GM23338 (cell line): ENCODE measurements around the gene BCL2L15. TPM values are rescaled to one million over a fixed set of nuclear protein-coding genes. Genes with fewer than 3 reads are reported as not detected.

ENCODE experiments used
- ATAC-seq: fragments of 200-7000 bp; cut with Tn5 transposase; 3 replicates; pipeline ENCODE4 v1.9.1; 2020
- DNase-seq: peaks from one replicate; pipeline ENCODE4 v3.0.0-alpha.2; 2015; ENCODE audit warnings: low spot score
- H2AFZ ChIP-seq: fragments of 200-600 bp; sonication (generic); 2 replicates; pipeline ENCODE4 v1.8.0; 2016; ENCODE audit warnings: antibody characterized with exemption, mild to moderate bottlenecking, moderate library complexity
- H3F3A ChIP-seq: fragments of 200-600 bp; sonication (generic); replicated peaks from 2 replicates; pipeline ENCODE4 v1.8.0; 2017; ENCODE audit warnings: antibody characterized with exemption, mixed run types, low read depth
- H3K27ac ChIP-seq: fragments of 200-600 bp; sonication (generic); 2 replicates; pipeline ENCODE4 v1.6.1; 2016; ENCODE audit warnings: low read depth
- H3K27me3 ChIP-seq: fragments of 200-600 bp; sonication (generic); 2 replicates; pipeline ENCODE4 v1.8.0; 2016; ENCODE audit warnings: mild to moderate bottlenecking, mixed run types, moderate library complexity; ENCODE audit not compliant: insufficient read depth
- H3K36me3 ChIP-seq: fragments of 200-600 bp; sonication (generic); 2 replicates; pipeline ENCODE4 v1.8.0; 2016; ENCODE audit warnings: mild to moderate bottlenecking; ENCODE audit not compliant: insufficient read depth
- H3K4me1 ChIP-seq: fragments of 200-600 bp; sonication (generic); 2 replicates; pipeline ENCODE4 v1.8.0; 2016; ENCODE audit warnings: mild to moderate bottlenecking, moderate library complexity; ENCODE audit not compliant: insufficient read depth
- H3K4me2 ChIP-seq: fragments of 200-600 bp; sonication (generic); 2 replicates; pipeline ENCODE4 v1.7.1; 2017; ENCODE audit warnings: mixed run types
- H3K4me3 ChIP-seq: fragments of 200-600 bp; sonication (generic); 2 replicates; pipeline ENCODE4 v1.6.1; 2016; ENCODE audit warnings: mixed run types
- H3K79me2 ChIP-seq: fragments of 200-600 bp; sonication (generic); replicated peaks from 2 replicates; pipeline ENCODE4 v1.8.0; 2017; ENCODE audit warnings: mild to moderate bottlenecking; ENCODE audit not compliant: insufficient read depth
- H3K9me2 ChIP-seq: fragments of 200-600 bp; sonication (generic); 2 replicates; pipeline ENCODE4 v1.8.0; 2017; ENCODE audit not compliant: insufficient read depth
- H4K20me1 ChIP-seq: fragments of 200-600 bp; sonication (generic); replicated peaks from 2 replicates; pipeline ENCODE4 v1.8.0; 2017; ENCODE audit warnings: mild to moderate bottlenecking; ENCODE audit not compliant: insufficient read depth
- H3K27ac Mint-ChIP-seq: 2 replicates; pipeline ENCODE4 v1.8.0; 2020; ENCODE audit warnings: inconsistent platforms, mild to moderate bottlenecking, moderate library complexity, mixed read lengths
- H3K27me3 Mint-ChIP-seq: 3 replicates; pipeline ENCODE4 v1.8.0; 2022; ENCODE audit warnings: low read depth, mild to moderate bottlenecking, moderate library complexity, mixed read lengths, inconsistent platforms; ENCODE audit not compliant: insufficient read depth, poor library complexity
- H3K36me3 Mint-ChIP-seq: 3 replicates; pipeline ENCODE4 v1.8.0; 2021; ENCODE audit warnings: low read depth, mild to moderate bottlenecking, inconsistent platforms, moderate library complexity, mixed read lengths
- H3K4me1 Mint-ChIP-seq: 3 replicates; pipeline ENCODE4 v1.8.0; 2020; ENCODE audit warnings: mild to moderate bottlenecking, inconsistent platforms, mixed read lengths
- H3K4me3 Mint-ChIP-seq: 3 replicates; pipeline ENCODE4 v1.8.0; 2021; ENCODE audit warnings: moderate library complexity, mild to moderate bottlenecking, inconsistent platforms, mixed read lengths
- H3K9me3 Mint-ChIP-seq: 3 replicates; pipeline ENCODE4 v1.8.0; 2020; ENCODE audit warnings: moderate library complexity, mild to moderate bottlenecking, inconsistent platforms, mixed read lengths
- CREB1 ChIP-seq: fragments of 250-450 bp; sonication (Bioruptor Pico); IDR thresholded peaks from 2 replicates; pipeline ENCODE4 v1.5.0; 2020; ENCODE audit warnings: low read depth, mild to moderate bottlenecking, moderate library complexity
- EZH2 ChIP-seq: fragments of 200-600 bp; sonication (generic); IDR thresholded peaks from one replicate; pipeline ENCODE4 v1.8.0; 2017; ENCODE audit warnings: antibody characterized with exemption, mild to moderate bottlenecking, low read depth; ENCODE audit not compliant: unreplicated experiment
- JUNB ChIP-seq: IDR thresholded peaks from one replicate; pipeline ENCODE4 v1.6.1; 2016; ENCODE audit warnings: antibody characterized with exemption; ENCODE audit not compliant: unreplicated experiment
- POLR2AphosphoS5 ChIP-seq: IDR thresholded peaks from 2 replicates; pipeline ENCODE4 v1.6.1; 2016; ENCODE audit warnings: antibody characterized with exemption, low read depth
- STAT1 ChIP-seq: IDR thresholded peaks from one replicate; pipeline ENCODE4 v1.6.1; 2016; ENCODE audit warnings: antibody characterized with exemption; ENCODE audit not compliant: unreplicated experiment
- ZNF114 ChIP-seq: fragments of 250-450 bp; sonication (Bioruptor Pico); IDR thresholded peaks from 2 replicates; pipeline ENCODE4 v1.5.0; 2020; ENCODE audit warnings: mild to moderate bottlenecking, moderate library complexity
- ZNF331 ChIP-seq: fragments of 250-450 bp; sonication (Bioruptor Pico); IDR thresholded peaks from 2 replicates; pipeline ENCODE4 v1.5.0; 2020; ENCODE audit warnings: low read depth, mild to moderate bottlenecking, moderate library complexity
- polyA plus RNA-seq: library from polyadenylated mRNA; unstranded; fragments of >200 nt; fragmentation: Nextera tagmentation; extraction: Ambion mirVana; gene quantifications from 2 replicates; pipeline ENCODE4 v1.2.1, GENCODE V29; 2016
- total RNA-seq: library from RNA; depleted of rRNA; stranded (reverse); fragments of >200 nt; shearing (Covaris generic); gene quantifications from 2 replicates; pipeline ENCODE4 v1.2.3, GENCODE V29; 2014
- TF ChIP-seq, protein P1 (sequence below): IDR thresholded peaks from one replicate; pipeline ENCODE4 v1.6.1; 2018; ENCODE audit warnings: antibody characterized with exemption; ENCODE audit not compliant: unreplicated experiment
- TF ChIP-seq, protein P2 (sequence below): fragments of 250-450 bp; sonication (Bioruptor Pico); IDR thresholded peaks from 2 replicates; pipeline ENCODE4 v1.5.0; 2020; ENCODE audit warnings: mild to moderate bottlenecking, moderate library complexity
- TF ChIP-seq, protein P3 (sequence below): IDR thresholded peaks from 2 replicates; pipeline ENCODE4 v1.6.1; 2016; ENCODE audit warnings: antibody characterized with exemption

BCL2L15 gene
- total and polyA plus RNA-seq, 2 experiments from 2014 or later: not detected

DNA sequence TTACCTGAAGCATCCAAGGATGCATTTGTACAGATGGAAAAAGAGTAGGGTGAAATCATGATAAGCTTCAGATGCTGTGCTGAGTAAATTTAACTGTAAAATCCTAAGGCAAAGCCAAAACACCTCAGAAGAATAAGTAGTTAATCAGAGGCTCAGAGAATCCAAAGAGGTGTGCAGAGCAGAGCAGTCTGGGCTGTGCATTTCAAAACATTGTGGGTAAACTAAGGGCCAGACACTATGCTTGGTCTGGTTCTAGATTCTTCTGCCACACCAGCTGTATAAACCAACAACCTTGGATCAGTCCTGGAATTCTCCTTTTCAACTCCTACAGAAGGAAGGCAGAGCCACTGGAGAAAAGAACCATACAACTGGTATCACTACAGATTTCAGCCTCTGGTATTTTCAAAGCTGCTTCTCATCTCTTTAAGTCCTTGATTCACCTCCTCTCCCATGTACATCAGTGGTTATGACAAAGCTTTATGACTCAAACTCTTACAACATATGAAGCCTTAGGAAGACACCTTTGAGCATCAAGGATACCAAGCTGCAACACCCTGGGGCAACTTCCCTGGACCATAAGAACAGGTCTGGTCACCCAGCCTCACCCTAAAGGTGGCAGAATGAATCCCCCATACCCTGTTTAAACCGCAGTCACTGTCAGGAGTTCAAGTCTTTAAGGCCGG lies 30.2 kb upstream of the BCL2L15 start:
- Mint-ChIP-seq H3K4me3 (no peak overlapping the region), H3K27me3 (no peaks in the 10 kb centered on the region), H3K27ac (no peak overlapping the region), H3K4me1 (peaks cover 3% of the 10 kb centered on the region; the same call in 1 of the 3 replicates), H3K36me3 (no peaks in the 10 kb centered on the region), H3K9me3 (no peaks in the 10 kb centered on the region)
- Histone ChIP-seq H3K4me3 (no peak overlapping the region), H3K79me2 (no peaks in the 10 kb centered on the region), H3K9me2 (peaks cover 3% of the 10 kb centered on the region; the same call in 1 of the 2 replicates), H3K27me3 (no peaks in the 10 kb centered on the region), H3K27ac (no peak overlapping the region), H2AFZ (no peak overlapping the region), H4K20me1 (no peaks in the 10 kb centered on the region), H3K4me1 (no peaks in the 10 kb centered on the region), H3K36me3 (no peaks in the 10 kb centered on the region), H3F3A (no peaks in the 10 kb centered on the region), H3K4me2 (no peak overlapping the region)
- TF ChIP-seq ZNF331 (CRISPR knock-in tag) (no peak), POLR2AphosphoS5 (no peak), STAT1 (no peak), CREB1 (CRISPR knock-in tag) (no peak), ZNF114 (CRISPR knock-in tag) (no peak), EZH2 (no peak), JUNB (no peak)
- TF ChIP-seq, protein P1, sequence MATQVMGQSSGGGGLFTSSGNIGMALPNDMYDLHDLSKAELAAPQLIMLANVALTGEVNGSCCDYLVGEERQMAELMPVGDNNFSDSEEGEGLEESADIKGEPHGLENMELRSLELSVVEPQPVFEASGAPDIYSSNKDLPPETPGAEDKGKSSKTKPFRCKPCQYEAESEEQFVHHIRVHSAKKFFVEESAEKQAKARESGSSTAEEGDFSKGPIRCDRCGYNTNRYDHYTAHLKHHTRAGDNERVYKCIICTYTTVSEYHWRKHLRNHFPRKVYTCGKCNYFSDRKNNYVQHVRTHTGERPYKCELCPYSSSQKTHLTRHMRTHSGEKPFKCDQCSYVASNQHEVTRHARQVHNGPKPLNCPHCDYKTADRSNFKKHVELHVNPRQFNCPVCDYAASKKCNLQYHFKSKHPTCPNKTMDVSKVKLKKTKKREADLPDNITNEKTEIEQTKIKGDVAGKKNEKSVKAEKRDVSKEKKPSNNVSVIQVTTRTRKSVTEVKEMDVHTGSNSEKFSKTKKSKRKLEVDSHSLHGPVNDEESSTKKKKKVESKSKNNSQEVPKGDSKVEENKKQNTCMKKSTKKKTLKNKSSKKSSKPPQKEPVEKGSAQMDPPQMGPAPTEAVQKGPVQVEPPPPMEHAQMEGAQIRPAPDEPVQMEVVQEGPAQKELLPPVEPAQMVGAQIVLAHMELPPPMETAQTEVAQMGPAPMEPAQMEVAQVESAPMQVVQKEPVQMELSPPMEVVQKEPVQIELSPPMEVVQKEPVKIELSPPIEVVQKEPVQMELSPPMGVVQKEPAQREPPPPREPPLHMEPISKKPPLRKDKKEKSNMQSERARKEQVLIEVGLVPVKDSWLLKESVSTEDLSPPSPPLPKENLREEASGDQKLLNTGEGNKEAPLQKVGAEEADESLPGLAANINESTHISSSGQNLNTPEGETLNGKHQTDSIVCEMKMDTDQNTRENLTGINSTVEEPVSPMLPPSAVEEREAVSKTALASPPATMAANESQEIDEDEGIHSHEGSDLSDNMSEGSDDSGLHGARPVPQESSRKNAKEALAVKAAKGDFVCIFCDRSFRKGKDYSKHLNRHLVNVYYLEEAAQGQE: no peak
- TF ChIP-seq, protein P2, sequence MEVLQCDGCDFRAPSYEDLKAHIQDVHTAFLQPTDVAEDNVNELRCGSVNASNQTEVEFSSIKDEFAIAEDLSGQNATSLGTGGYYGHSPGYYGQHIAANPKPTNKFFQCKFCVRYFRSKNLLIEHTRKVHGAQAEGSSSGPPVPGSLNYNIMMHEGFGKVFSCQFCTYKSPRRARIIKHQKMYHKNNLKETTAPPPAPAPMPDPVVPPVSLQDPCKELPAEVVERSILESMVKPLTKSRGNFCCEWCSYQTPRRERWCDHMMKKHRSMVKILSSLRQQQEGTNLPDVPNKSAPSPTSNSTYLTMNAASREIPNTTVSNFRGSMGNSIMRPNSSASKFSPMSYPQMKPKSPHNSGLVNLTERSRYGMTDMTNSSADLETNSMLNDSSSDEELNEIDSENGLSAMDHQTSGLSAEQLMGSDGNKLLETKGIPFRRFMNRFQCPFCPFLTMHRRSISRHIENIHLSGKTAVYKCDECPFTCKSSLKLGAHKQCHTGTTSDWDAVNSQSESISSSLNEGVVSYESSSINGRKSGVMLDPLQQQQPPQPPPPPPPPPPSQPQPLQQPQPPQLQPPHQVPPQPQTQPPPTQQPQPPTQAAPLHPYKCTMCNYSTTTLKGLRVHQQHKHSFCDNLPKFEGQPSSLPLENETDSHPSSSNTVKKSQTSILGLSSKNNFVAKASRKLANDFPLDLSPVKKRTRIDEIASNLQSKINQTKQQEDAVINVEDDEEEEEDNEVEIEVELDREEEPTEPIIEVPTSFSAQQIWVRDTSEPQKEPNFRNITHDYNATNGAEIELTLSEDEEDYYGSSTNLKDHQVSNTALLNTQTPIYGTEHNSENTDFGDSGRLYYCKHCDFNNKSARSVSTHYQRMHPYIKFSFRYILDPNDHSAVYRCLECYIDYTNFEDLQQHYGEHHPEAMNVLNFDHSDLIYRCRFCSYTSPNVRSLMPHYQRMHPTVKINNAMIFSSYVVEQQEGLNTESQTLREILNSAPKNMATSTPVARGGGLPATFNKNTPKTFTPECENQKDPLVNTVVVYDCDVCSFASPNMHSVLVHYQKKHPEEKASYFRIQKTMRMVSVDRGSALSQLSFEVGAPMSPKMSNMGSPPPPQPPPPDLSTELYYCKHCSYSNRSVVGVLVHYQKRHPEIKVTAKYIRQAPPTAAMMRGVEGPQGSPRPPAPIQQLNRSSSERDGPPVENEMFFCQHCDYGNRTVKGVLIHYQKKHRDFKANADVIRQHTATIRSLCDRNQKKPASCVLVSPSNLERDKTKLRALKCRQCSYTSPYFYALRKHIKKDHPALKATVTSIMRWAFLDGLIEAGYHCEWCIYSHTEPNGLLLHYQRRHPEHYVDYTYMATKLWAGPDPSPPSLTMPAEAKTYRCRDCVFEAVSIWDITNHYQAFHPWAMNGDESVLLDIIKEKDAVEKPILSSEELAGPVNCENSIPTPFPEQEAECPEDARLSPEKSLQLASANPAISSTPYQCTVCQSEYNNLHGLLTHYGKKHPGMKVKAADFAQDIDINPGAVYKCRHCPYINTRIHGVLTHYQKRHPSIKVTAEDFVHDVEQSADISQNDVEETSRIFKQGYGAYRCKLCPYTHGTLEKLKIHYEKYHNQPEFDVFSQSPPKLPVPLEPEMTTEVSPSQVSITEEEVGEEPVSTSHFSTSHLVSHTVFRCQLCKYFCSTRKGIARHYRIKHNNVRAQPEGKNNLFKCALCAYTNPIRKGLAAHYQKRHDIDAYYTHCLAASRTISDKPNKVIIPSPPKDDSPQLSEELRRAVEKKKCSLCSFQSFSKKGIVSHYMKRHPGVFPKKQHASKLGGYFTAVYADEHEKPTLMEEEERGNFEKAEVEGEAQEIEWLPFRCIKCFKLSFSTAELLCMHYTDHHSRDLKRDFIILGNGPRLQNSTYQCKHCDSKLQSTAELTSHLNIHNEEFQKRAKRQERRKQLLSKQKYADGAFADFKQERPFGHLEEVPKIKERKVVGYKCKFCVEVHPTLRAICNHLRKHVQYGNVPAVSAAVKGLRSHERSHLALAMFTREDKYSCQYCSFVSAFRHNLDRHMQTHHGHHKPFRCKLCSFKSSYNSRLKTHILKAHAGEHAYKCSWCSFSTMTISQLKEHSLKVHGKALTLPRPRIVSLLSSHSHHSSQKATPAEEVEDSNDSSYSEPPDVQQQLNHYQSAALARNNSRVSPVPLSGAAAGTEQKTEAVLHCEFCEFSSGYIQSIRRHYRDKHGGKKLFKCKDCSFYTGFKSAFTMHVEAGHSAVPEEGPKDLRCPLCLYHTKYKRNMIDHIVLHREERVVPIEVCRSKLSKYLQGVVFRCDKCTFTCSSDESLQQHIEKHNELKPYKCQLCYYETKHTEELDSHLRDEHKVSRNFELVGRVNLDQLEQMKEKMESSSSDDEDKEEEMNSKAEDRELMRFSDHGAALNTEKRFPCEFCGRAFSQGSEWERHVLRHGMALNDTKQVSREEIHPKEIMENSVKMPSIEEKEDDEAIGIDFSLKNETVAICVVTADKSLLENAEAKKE (CRISPR knock-in tag): no peak
- TF ChIP-seq, protein P3, sequence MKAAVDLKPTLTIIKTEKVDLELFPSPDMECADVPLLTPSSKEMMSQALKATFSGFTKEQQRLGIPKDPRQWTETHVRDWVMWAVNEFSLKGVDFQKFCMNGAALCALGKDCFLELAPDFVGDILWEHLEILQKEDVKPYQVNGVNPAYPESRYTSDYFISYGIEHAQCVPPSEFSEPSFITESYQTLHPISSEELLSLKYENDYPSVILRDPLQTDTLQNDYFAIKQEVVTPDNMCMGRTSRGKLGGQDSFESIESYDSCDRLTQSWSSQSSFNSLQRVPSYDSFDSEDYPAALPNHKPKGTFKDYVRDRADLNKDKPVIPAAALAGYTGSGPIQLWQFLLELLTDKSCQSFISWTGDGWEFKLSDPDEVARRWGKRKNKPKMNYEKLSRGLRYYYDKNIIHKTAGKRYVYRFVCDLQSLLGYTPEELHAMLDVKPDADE: no peak
- DNase-seq: no peak
- no peak for ATAC-seq
